H1 (cell line): ENCODE measurements around the gene HDAC7. TPM values are rescaled to one million over a fixed set of nuclear protein-coding genes. Genes with fewer than 3 reads are reported as not detected.

Source experiments
- CTCF ChIA-PET: fragments of 300-600 bp; sonication (Branson Sonifier 250); formaldehyde crosslinking; loops from one replicate; lab custom pipeline; 2021; ENCODE audit not compliant: partially characterized antibody; lab: Charles Lee
- POLR2A ChIA-PET: fragments of 300-600 bp; sonication (Branson Sonifier 250); formaldehyde crosslinking; loops from one replicate; lab custom pipeline; 2021; ENCODE audit warnings: inconsistent platforms; ENCODE audit not compliant: partially characterized antibody; lab: Charles Lee
- DNase-seq, 2 experiments: peaks; one replicate each; pipeline versions ENCODE4 v3.0.0 to v3.0.0-alpha.2; 2010 to 2022; ENCODE audit warnings: low spot score in 2 of 2, low read depth in 1 of 2, mixed read lengths in 1 of 2
- FAIRE-seq: peaks from 2 replicates; lab custom pipeline; 2011; peaks lifted over from hg19 to GRCh38; lab: Jason Lieb, UNC
- H2AFZ ChIP-seq: 2 replicates; pipeline ENCODE4 v1.8.1; 2012; ENCODE audit warnings: low read length, inconsistent platforms
- H2AK5ac ChIP-seq: 2 replicates; pipeline ENCODE4 v1.6.1; 2013; ENCODE audit warnings: low read depth, low read length
- H2BK120ac ChIP-seq: replicated peaks from 2 replicates; pipeline ENCODE3; 2013; ENCODE audit warnings: low read depth, low read length, inconsistent platforms
- H2BK12ac ChIP-seq: 2 replicates; pipeline ENCODE4 v1.6.1; 2013; ENCODE audit warnings: low read depth, low read length
- H2BK15ac ChIP-seq: 2 replicates; pipeline ENCODE4 v1.6.1; 2013; ENCODE audit warnings: low read length
- H2BK20ac ChIP-seq: 2 replicates; pipeline ENCODE4 v1.6.1; 2013; ENCODE audit warnings: low read length
- H2BK5ac ChIP-seq: 2 replicates; pipeline ENCODE4 v1.6.1; 2013; ENCODE audit warnings: low read depth, low read length
- H3K14ac ChIP-seq: 2 replicates; pipeline ENCODE4 v1.6.1; 2013; ENCODE audit warnings: inconsistent platforms; ENCODE audit not compliant: insufficient read length
- H3K18ac ChIP-seq: 2 replicates; pipeline ENCODE4 v1.6.1; 2013; ENCODE audit warnings: low read length; ENCODE audit errors: extremely low read depth
- H3K23ac ChIP-seq: 2 replicates; pipeline ENCODE4 v1.6.1; 2013; ENCODE audit warnings: inconsistent platforms; ENCODE audit not compliant: insufficient read length
- H3K23me2 ChIP-seq: 2 replicates; pipeline ENCODE4 v1.6.1; 2013; ENCODE audit warnings: low read depth, low read length
- H3K27ac ChIP-seq: 2 replicates; pipeline ENCODE4 v1.6.1; 2011; ENCODE audit warnings: low read depth, low read length, inconsistent platforms
- H3K27me3 ChIP-seq, 4 experiments: replicated peaks in 1 of 4; 1 replicate in 1 of 4; 2 replicates in 3 of 4; pipeline versions ENCODE4 v1.6.1 to v1.8.1; 2011 to 2013; ENCODE audit warnings: low read length in 3 of 4, mild to moderate bottlenecking in 3 of 4, inconsistent platforms in 2 of 4, mixed read lengths in 2 of 4, moderate library complexity in 1 of 4; ENCODE audit not compliant: control insufficient read depth in 3 of 4, insufficient read depth in 3 of 4; ENCODE audit errors: extremely low read depth in 1 of 4
- H3K36me3 ChIP-seq, 4 experiments: 2 replicates each; pipeline versions ENCODE4 v1.6.1 to v1.8.1; 2011 to 2013; ENCODE audit warnings: mild to moderate bottlenecking in 4 of 4, low read length in 3 of 4, moderate library complexity in 2 of 4, control low read depth in 1 of 4, inconsistent platforms in 1 of 4; ENCODE audit not compliant: insufficient read depth in 4 of 4, control insufficient read depth in 2 of 4
- H3K4ac ChIP-seq: replicated peaks from 2 replicates; pipeline ENCODE3; 2013; ENCODE audit warnings: low read length, low read depth, mixed read lengths, inconsistent platforms; ENCODE audit not compliant: insufficient read length
- H3K4me1 ChIP-seq, 4 experiments: replicated peaks in 1 of 4; 1 replicate in 1 of 4; 2 replicates in 3 of 4; pipeline versions ENCODE4 v1.6.1 to v1.8.1; 2011 to 2013; ENCODE audit warnings: low read length in 3 of 4, inconsistent platforms in 2 of 4, mixed read lengths in 1 of 4; ENCODE audit not compliant: insufficient read depth in 4 of 4, control insufficient read depth in 3 of 4
- H3K4me2 ChIP-seq, 2 experiments: 2 replicates each; pipeline versions ENCODE4 v1.6.1 to v1.8.1; 2011 to 2013; ENCODE audit warnings: low read depth in 2 of 2, low read length in 2 of 2, control low read depth in 1 of 2, inconsistent platforms in 1 of 2, mild to moderate bottlenecking in 1 of 2; ENCODE audit not compliant: insufficient read depth in 1 of 2
- H3K4me3 ChIP-seq, 4 experiments: fragments of 200-600, 300-600 bp in 1 of 4; sonication (generic), shearing (Covaris generic), sonication (Bioruptor Twin) in 1 of 4; 2 replicates each; pipeline versions ENCODE4 v1.5.1 to v1.8.1; 2011 to 2016; ENCODE audit warnings: low read length in 4 of 4, low read depth in 3 of 4, control low read depth in 2 of 4, inconsistent platforms in 2 of 4, mild to moderate bottlenecking in 2 of 4, mixed read lengths in 1 of 4, moderate library complexity in 1 of 4; ENCODE audit not compliant: insufficient read depth in 2 of 4; ENCODE audit errors: extremely low read depth in 1 of 4
- H3K56ac ChIP-seq: replicated peaks from 2 replicates; pipeline ENCODE3; 2013; ENCODE audit warnings: low read depth, mild to moderate bottlenecking, mixed read lengths, low read length, inconsistent platforms; ENCODE audit not compliant: insufficient read length
- H3K79me1 ChIP-seq: 2 replicates; pipeline ENCODE4 v1.6.1; 2013; ENCODE audit warnings: low read depth, low read length, control low read depth
- H3K79me2 ChIP-seq, 2 experiments: 2 replicates each; pipeline versions ENCODE4 v1.6.1 to v1.8.1; 2012 to 2013; ENCODE audit warnings: low read length in 2 of 2, mild to moderate bottlenecking in 2 of 2, inconsistent platforms in 1 of 2; ENCODE audit not compliant: insufficient read depth in 2 of 2, control insufficient read depth in 1 of 2
- H3K9ac ChIP-seq, 4 experiments: replicated peaks in 1 of 4; 1 replicate in 1 of 4; 2 replicates in 3 of 4; pipeline versions ENCODE4 v1.6.1 to v1.8.1; 2011 to 2013; ENCODE audit warnings: low read depth in 3 of 4, low read length in 3 of 4, control low read depth in 2 of 4, mild to moderate bottlenecking in 2 of 4, moderate library complexity in 2 of 4, inconsistent platforms in 1 of 4; ENCODE audit errors: extremely low read depth in 1 of 4
- H3K9me3 ChIP-seq, 2 experiments: 2 replicates each; pipeline versions ENCODE4 v1.6.1 to v1.8.1; 2012 to 2013; ENCODE audit warnings: mild to moderate bottlenecking in 2 of 2, moderate library complexity in 2 of 2, control low read depth in 1 of 2, inconsistent platforms in 1 of 2, low read depth in 1 of 2, low read length in 1 of 2, mixed read lengths in 1 of 2; ENCODE audit not compliant: insufficient read depth in 2 of 2
- H4K20me1 ChIP-seq, 2 experiments: replicated peaks in 1 of 2; 2 replicates each; pipeline versions ENCODE3 to v1.8.1; 2011 to 2013; ENCODE audit warnings: inconsistent platforms in 2 of 2, low read length in 2 of 2, mild to moderate bottlenecking in 1 of 2; ENCODE audit not compliant: insufficient read depth in 2 of 2, control insufficient read depth in 1 of 2
- H4K5ac ChIP-seq: 2 replicates; pipeline ENCODE4 v1.6.1; 2013; ENCODE audit warnings: low read length, low read depth, mixed read lengths, inconsistent platforms; ENCODE audit not compliant: insufficient read length
- H4K8ac ChIP-seq: 2 replicates; pipeline ENCODE4 v1.8.0; 2013; ENCODE audit warnings: mild to moderate bottlenecking, moderate library complexity, low read length, inconsistent platforms; ENCODE audit not compliant: insufficient read depth; ENCODE audit errors: extremely low read depth
- H4K91ac ChIP-seq: replicated peaks from 2 replicates; pipeline ENCODE3; 2013; ENCODE audit warnings: low read length, mixed read lengths, inconsistent platforms; ENCODE audit not compliant: insufficient read length
- E2F6 ChIP-seq: IDR thresholded peaks from 2 replicates; pipeline ENCODE4 v1.6.1; 2012; ENCODE audit warnings: inconsistent platforms
- EGR1 ChIP-seq: IDR thresholded peaks from 2 replicates; pipeline ENCODE4 v1.6.1; 2011; ENCODE audit warnings: low read depth, low read length, borderline replicate concordance
- GABPA ChIP-seq: IDR thresholded peaks from 2 replicates; pipeline ENCODE4 v1.6.1; 2011; ENCODE audit warnings: mild to moderate bottlenecking, low read length, moderate library complexity, borderline replicate concordance; ENCODE audit not compliant: insufficient read depth
- GTF2F1 ChIP-seq: IDR thresholded peaks from 2 replicates; pipeline ENCODE4 v1.6.1; 2012; ENCODE audit warnings: low read depth, low read length, improper control_type of control experiment, borderline replicate concordance
- TAF1 ChIP-seq: IDR thresholded peaks from 2 replicates; pipeline ENCODE4 v1.6.1; 2011; ENCODE audit warnings: mild to moderate bottlenecking, low read depth, low read length
- whole genome bisulfite sequencing, 2 experiments: shearing (Covaris generic) in 1 of 2; methylation state at CpG; one replicate each; pipeline versions ENCODE4 v1.1.6 to v1.1.7; 2013 to 2015; ENCODE audit warnings: low lambda C conversion rate in 2 of 2, mixed read lengths in 2 of 2, inconsistent platforms in 1 of 2, low coverage in 1 of 2, missing lambda C conversion rate in 1 of 2; ENCODE audit not compliant: insufficient replicate concordance in 2 of 2, insufficient coverage in 1 of 2, insufficient read length in 1 of 2; ENCODE audit errors: extremely low coverage in 1 of 2, missing lambda C conversion rate in 1 of 2; 5-methylcytosine and 5-hydroxymethylcytosine counted together
- polyA plus RNA-seq, 7 experiments: library from polyadenylated mRNA; depleted of rRNA in 3 of 7; stranded (reverse) in 5 of 7; unstranded in 2 of 7; fragments of >200 nt in 5 of 7; fragments of 200-250 nt in 2 of 7; gene quantifications; 1 replicate in 5 of 7; 2 replicates in 1 of 7; 4 replicates in 1 of 7; pipeline versions ENCODE4 v1.2.1 to v1.2.3, GENCODE V29; 2011 to 2013; ENCODE audit warnings: missing spikeins in 2 of 7, mixed read lengths in 2 of 7
- total RNA-seq: library from RNA; stranded (reverse); fragmentation: NEBNext Ultra II Directional; extraction: Animal tissue kit (Norgen Biotek cat#: 25700); gene quantifications from 2 replicates; pipeline ENCODE4 v1.2.1, GENCODE V29; 2021

The HDAC7 gene
- total and polyA plus RNA-seq, 2 of the 8 experiments (the other 6 are each of a cell fraction or from before 2014, with no cell fraction given) = 25.5 to 84.9 TPM

- H2BK120ac ChIP-seq = no peak overlapping the region
- FAIRE-seq (no peak), DNase-seq (no peak)
- no peaks in the 10 kb centered on the region for H4K20me1 ChIP-seq
- H3K4me2 ChIP-seq = 0 out of 4 replicates have a peak overlapping the region, but pooled peaks of 1 of the 2 experiments have one; percentile 4
- no peak overlapping the region for H3K23ac ChIP-seq
- H3K56ac ChIP-seq = no peak overlapping the region
- ChIA-PET CTCF (interaction anchor here (0.8 to 64.6 kb wide), 12 partner anchors 5 to 128 kb away, joined by 3 to 2442 read pairs (median 58); partner anchors contain the start of genes ENDOU, HDAC7, RAPGEF3 and SLC48A1), POLR2A (interaction anchor here (0.9 to 7.4 kb wide), 12 partner anchors 11 to 40 kb away, joined by 3 to 79 read pairs (median 4); partner anchors contain the start of gene SLC48A1)
- no peak for TF ChIP-seq GTF2F1
- TF ChIP-seq GABPA = no peak
- TF ChIP-seq TAF1 = no peak
- TF ChIP-seq EGR1 = no peak
- TF ChIP-seq E2F6 = no peak
- H3K9me3 ChIP-seq = no peaks in the 10 kb centered on the region
- no peak overlapping the region for H3K18ac ChIP-seq
- H3K4me1 ChIP-seq = peaks cover 0 to 10% (median 4%) of the 10 kb centered on the region in 4 experiments; a peak in 4 of 7 replicates
- H3K4ac ChIP-seq = no peak overlapping the region
- H3K27me3 ChIP-seq = no peaks in the 10 kb centered on the region; a peak in 1 of 7 replicates
- no peak overlapping the region for H2BK5ac ChIP-seq
- no peak overlapping the region for H3K9ac ChIP-seq
- 91% methylated on average over 20 of the region's 21 CpGs; no CpG with 5 or more reads in 1 of the 2 experiments for WGBS, 2 experiments
- H2BK15ac ChIP-seq = no peak overlapping the region
- H2BK12ac ChIP-seq = no peak overlapping the region
- peak overlapping the region; percentile 19; the same call in 1 of the 2 replicates for H3K27ac ChIP-seq
- H2AK5ac ChIP-seq = no peak overlapping the region
- no peak overlapping the region for H3K14ac ChIP-seq
- H4K8ac ChIP-seq = peak overlapping the region; percentile 62
- no peak overlapping the region for H3K4me3 ChIP-seq
- peak overlapping the region; percentile 59 for H4K91ac ChIP-seq
- no peaks in the 10 kb centered on the region for H3K79me2 ChIP-seq
- H3K23me2 ChIP-seq = no peaks in the 10 kb centered on the region; the same call in 1 of the 2 replicates
- H2AFZ ChIP-seq = no peak overlapping the region
- no peaks in the 10 kb centered on the region for H3K36me3 ChIP-seq
- H2BK20ac ChIP-seq = no peak overlapping the region
- H3K79me1 ChIP-seq = no peaks in the 10 kb centered on the region
- no peak overlapping the region for H4K5ac ChIP-seq
These were observed 78.9 kb downstream of the HDAC7 start for GRCh38 chr12:47740606-47741339.
